Coronary artery (tissue), 2 donors: ENCODE results near the gene WSCD2.

Experiments
- DNase-seq: peaks from one replicate; pipeline ENCODE4 v3.0.0-alpha.2; 2017; ENCODE audit warnings: low spot score
- H3K27ac ChIP-seq, 2 donors: fragments of 200-600 bp; sonication (generic); one replicate each; pipeline ENCODE4 v1.5.1; 2016 to 2019
- H3K4me3 ChIP-seq: fragments of 200-600 bp; sonication (generic); 2 replicates; pipeline ENCODE4 v1.5.1; 2016; ENCODE audit warnings: mild to moderate bottlenecking, moderate library complexity
- TF ChIP-seq, protein P1 (sequence below): fragments of 200-600 bp; sonication (generic); IDR thresholded peaks from one replicate; pipeline ENCODE4 v1.5.1; 2019; ENCODE audit warnings: antibody characterized with exemption

WSCD2 gene

GRCh38 chr12:108240928-108241327 is 111.8 kb downstream of the WSCD2 start:
- Histone ChIP-seq H3K27ac (no peak overlapping the region), H3K4me3 (no peak overlapping the region)
- DNase-seq = no peak
- TF ChIP-seq, protein P1, sequence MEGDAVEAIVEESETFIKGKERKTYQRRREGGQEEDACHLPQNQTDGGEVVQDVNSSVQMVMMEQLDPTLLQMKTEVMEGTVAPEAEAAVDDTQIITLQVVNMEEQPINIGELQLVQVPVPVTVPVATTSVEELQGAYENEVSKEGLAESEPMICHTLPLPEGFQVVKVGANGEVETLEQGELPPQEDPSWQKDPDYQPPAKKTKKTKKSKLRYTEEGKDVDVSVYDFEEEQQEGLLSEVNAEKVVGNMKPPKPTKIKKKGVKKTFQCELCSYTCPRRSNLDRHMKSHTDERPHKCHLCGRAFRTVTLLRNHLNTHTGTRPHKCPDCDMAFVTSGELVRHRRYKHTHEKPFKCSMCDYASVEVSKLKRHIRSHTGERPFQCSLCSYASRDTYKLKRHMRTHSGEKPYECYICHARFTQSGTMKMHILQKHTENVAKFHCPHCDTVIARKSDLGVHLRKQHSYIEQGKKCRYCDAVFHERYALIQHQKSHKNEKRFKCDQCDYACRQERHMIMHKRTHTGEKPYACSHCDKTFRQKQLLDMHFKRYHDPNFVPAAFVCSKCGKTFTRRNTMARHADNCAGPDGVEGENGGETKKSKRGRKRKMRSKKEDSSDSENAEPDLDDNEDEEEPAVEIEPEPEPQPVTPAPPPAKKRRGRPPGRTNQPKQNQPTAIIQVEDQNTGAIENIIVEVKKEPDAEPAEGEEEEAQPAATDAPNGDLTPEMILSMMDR = no peak

GRCh38 chr12:108241986-108242703 is 113.1 kb downstream of the WSCD2 start:
- Histone ChIP-seq H3K4me3 (no peak overlapping the region), H3K27ac (no peak overlapping the region)
- DNase-seq = no peak
- TF ChIP-seq, protein P1 = no peak

DNA sequence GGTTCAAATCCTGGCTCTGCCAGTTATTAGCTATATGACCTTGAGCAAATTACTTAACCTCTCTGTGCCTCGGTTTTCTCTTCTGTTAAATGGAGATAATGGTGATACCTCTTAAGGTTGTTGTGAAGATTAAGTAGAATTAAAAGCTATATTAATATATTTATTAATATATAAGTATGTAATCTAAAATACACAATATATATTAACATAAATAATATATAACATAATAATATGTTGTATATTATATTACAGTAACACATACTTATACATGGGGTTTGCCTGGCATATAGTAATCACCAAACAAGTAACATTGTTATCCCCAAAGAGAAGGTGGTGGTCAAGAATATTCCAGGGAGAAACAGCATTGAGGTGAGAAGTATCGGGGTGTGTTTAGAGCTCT is 118.0 kb downstream of the WSCD2 start:
- Histone ChIP-seq H3K4me3 (no peak overlapping the region), H3K27ac (no peak overlapping the region)
- TF ChIP-seq, protein P1 = no peak
- no peak for DNase-seq

DNA sequence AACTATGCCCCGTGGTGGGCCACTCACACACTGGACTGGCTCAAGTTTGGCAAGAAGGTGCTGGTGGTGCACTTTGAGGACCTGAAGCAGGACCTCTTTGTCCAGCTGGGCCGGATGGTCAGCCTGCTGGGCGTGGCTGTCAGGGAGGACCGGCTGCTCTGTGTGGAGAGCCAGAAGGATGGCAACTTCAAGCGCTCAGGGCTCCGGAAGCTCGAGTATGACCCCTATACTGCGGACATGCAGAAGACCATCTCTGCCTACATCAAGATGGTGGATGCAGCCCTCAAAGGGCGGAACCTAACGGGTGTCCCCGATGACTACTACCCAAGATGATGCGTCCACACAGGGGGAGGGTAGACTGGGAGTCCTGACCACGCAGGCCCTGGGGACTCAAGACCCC is 118.9 kb downstream of the WSCD2 start:
- TF ChIP-seq, protein P1 = no peak

DNA sequence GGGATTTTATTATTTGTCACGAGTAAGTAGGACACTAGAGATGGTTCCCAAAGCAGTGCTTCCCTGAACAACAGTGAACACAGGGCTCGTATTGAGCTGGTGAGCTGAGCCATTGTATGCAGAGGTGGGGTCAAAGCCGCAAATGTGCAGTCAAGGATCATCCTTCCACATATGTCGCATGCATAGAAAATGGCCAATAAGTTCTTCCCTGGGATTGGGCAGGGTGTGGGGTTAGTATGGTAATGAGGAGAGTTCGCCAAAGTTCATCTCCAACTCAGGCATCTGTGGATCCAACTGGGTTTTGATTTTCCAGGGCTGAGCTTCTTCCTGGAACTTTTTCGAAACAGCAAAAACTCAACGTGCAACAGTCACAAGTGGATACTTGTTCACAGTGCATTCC is 123.4 kb downstream of the WSCD2 start:
- TF ChIP-seq, protein P1 = no peak
- no peak overlapping the region for H3K27ac ChIP-seq
- DNase-seq = no peak

More for the DNA sequence above, 118.9 kb downstream of the WSCD2 start:
- Histone ChIP-seq H3K4me3 (no peak overlapping the region), H3K27ac (no peak overlapping the region)
- no peak for DNase-seq

GRCh38 chr12:108253540-108253939 is 124.5 kb downstream of the WSCD2 start:
- H3K27ac ChIP-seq = no peak overlapping the region
- no peak for DNase-seq
- H3K4me3 ChIP-seq = no peak overlapping the region
- TF ChIP-seq, protein P1 = no peak

More for the DNA sequence above, 123.4 kb downstream of the WSCD2 start:
- H3K4me3 ChIP-seq = no peak overlapping the region

DNA sequence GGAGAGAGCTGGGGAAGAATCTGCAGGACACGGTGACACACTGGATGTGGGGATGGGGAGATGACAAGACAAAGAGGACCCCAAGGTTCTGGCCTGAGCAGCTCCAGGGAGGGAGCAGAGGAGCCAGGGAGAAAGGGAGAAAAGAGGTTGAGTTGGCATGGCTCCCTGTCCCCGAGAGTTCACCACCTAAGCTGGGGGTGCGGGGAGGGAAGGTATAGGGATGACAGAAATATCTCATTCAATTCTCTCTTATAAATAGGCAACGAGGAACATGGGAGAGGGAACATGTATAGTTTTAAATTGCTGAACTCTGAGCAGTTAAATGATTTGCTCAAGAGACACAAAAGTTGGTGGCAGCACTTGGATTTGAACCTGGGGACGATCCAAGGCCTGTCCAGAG is 124.9 kb downstream of the WSCD2 start:
- no peak for DNase-seq
- no peak overlapping the region for H3K27ac ChIP-seq
- TF ChIP-seq, protein P1 = no peak
- H3K4me3 ChIP-seq = no peak overlapping the region
